A204.1 (cell line): ENCODE data around the gene TMEFF1.

Experiments
- FAIRE-seq: peaks from 2 replicates; lab custom pipeline; 2012; peaks lifted over from hg19 to GRCh38; lab: Jason Lieb, UNC

The TMEFF1 gene

DNA sequence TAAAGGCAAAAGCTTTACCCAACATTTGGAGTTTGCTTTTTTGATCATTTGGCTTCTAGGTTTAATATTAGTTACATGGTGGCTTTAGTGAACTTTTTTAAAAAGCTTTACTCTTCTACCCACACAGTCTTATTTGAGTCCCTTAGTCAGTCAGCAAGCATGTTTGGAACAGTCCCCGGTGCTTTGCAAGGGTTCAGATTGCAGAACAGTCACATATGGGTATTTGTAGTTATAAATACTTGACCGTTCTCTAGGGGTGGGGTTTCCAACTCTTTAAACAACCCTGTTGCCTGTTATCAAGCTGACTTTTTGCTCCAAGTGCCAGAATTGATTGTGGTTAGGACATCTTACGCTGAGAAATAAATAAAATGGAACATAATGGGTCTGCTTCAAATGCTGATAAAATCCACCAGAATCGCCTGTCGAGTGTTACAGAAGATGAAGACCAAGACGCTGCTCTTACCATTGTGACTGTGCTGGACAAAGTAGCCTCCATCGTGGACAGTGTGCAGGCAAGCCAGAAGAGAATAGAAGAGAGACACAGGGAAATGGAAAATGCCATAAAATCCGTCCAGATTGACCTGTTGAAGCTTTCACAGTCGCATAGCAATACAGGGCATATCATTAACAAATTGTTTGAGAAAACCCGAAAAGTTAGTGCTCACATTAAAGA, 105.0 kb downstream of the TMEFF1 start, which contains the start of gene CAVIN4:
TSS of gene CAVIN4 (plus strand) at position 304 of the 673 bp plus-strand sequence. CDS start at position 369, 65 bp downstream.
- no peak for FAIRE-seq

DNA sequence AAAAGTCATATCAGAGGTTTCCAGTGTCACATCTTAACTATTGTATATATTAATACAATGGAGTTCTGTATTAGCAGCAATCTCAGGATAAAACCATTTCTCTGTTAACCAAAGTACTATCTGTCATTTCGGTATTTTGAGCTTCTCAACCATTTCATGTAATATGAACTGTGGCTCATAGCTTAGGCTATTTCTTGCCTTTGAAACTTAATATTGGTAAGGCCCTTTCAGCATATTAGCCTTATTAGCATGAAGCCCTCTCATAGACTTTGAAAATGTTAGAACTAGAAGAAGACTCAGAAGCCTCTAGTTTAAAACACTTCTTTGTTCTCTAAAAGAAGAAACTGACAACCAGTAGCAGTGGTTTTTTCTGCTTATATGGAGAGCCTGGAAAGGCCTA, 105.7 kb downstream of the TMEFF1 start:
- no peak for FAIRE-seq

DNA sequence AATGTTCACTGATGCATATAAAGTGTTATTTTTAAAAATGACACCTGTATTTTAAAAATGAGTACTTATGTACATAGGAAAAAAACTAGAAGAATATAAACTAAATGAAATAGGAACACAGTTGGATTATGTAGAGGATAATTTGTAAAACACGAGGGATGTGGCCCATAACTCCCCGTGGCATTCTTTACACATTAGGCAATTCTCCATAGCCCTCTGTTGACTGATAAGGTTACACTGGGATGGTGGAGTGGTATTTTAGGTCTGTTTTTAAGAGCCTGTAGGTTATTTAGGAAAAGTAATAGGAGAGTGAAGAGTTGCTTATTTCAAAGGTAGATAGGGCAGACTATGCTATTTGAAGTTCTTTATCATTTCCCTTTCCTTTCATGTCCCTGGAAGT, 106.7 kb downstream of the TMEFF1 start:
- no peak for FAIRE-seq

DNA sequence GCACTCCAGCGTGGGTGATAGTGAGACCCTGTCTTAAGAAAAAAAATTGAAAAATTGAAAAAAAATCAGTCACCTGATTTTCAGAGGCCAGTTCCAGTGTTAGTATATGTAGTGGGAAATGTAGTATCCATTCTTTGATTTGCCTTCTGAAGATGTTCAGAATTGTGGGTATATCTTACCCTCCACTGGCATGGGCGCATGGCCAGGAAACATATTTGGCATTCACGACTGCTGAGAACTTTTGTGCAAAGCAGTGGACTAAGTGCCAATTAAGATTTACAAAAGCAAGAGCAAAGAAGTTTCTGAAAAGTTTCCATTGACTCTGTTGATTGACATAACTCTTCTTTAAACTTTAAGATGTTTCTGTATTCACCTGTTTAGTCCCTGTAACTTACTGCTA, 107.3 kb downstream of the TMEFF1 start:
- FAIRE-seq: no peak

DNA sequence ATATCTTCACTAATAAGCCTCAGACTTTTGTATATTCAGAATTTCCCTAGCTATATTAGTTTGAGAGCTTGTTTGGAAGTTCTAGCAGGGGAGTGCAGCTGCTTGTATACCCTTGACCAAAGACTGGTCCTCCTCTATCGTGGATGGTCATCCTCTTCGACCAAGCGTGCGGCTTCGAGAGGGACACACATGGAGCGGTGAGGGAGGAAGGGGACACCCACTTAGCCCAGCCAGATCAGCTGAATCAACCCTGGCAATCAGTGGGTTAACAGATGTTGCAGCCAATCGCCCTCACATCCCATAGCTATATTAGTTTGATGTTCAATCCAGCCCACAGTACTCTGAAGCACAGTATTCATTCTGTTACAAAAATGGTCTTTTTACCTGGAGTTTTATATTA, 108.1 kb downstream of the TMEFF1 start:
- no peak for FAIRE-seq

DNA sequence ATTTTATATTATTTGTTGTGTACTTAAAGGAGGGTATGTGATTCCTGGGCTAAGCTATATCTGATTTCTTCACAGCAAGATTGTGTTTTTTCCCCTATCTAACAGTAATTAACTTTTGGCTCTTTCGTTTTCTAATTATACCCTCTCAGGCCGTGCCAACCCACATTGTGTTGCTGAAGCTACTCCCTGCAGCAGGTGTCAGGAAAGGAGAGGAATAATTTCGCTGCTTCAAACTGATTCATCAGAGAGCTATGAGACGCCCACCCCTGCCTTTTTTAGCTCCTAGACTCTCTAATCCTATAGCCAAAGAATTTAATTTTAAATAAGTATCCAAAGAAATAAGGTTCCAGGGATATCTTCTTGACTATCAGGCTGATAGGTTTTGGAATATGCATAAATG, 108.7 kb downstream of the TMEFF1 start:
- no peak for FAIRE-seq

DNA sequence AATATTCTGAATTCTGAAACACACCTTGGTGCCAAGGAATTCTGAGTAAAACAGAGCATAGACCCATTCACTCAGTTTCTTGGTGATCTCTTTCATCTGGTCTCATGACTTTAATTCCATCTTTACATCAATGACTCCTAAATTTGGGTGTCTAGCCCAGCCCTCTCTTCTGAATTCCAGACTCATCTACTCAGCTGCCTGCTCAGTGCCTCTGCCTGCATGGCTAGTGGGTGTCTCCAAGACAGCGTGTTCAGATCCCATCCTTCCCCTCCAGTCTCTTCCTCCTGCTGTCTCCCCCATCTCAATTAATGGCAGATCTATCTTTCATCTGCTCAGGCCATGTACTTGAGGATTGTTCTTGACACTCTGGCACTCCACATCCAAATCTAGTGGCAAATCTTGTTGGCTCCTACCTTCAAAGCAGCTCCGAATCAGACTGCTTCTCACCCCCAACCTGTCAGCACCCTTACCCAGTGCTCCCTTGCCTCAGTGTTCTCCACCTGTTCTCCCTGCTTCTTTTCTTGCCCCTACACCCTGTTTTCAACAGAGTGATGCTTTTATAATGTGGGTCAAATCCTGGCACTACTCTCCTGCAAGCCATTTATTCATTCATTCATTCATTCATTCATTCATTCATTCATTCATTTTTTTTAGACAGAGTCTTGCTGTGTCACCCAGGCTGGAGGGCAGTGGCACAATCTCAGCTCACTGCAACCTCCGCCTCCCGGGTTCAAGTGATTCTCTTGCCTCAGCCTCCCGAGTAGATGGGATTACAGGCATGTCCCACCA, 110.3 kb downstream of the TMEFF1 start:
- no peak for FAIRE-seq

DNA sequence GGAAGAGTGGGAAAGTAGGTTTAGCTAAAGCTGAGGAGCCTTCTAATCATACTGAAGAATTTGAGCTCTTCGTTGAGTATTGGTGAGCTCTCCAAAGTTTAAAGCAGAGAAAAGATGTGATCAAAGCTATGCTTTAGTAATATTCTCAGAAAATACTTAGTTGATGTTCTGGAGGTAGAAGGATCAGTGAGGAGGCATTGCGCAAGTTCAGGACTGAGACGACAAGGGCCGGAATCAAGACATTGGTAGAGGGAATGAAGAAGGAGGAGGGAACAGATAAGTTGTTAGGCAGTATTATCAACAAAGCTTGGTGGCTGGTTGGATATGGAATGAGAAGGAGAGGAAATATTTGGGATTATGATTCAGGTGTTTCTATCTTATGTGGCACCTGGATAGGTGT, 112.0 kb downstream of the TMEFF1 start:
- FAIRE-seq: no peak

DNA sequence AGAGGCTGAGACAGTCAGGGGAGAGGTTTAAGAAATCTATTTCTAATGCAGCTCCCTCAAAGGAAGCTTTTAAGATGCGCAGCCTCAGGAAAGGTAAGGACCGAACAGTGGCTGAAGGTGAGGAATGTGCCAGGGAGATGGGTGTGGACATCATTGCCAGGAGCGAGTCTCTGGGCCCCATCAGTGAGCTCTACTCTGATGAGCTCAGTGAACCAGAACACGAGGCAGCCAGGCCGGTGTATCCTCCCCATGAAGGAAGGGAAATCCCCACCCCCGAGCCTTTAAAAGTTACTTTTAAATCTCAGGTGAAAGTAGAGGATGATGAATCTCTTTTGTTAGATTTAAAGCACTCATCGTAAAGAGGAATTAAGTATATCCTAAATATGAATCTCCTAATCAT, 113.1 kb downstream of the TMEFF1 start:
- FAIRE-seq: no peak

DNA sequence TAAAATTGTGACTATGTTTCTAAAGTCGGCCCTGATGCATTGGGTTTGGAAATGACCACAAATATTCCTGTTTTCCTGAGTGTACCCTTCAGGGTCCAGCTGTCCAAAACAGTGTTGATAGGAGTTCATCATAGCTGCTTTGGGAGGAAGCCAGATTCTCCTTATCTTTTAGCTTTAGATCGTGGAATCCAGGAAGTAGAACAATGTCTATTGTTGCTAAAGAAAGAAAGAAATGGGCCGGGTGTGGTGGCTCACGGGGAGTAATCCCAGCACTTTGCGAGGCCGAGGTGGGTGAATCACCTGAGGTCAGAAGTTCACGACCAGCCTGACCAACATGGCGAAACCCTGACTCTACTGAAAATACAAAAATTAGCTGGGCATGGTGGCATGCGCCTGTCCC, 114.4 kb downstream of the TMEFF1 start:
- no peak for FAIRE-seq

DNA sequence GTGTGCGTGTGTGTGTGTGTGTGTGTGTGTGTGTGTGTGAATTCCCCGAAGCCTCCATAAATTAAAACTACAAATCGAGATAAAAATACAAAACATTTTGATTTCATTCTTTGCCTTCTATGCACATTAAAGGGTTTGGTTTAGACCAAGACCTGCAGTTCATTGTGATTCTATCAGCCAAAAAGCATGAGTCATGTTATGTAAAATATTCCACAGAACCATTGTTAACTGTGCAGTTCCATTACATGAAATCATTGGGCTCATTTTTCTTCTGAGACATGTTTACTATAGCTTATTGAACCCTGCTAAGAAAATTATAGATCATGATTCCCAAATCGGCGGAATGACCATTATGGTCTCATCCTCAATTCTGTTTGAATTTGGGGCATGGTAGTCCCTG, 116.6 kb downstream of the TMEFF1 start:
- FAIRE-seq: no peak

DNA sequence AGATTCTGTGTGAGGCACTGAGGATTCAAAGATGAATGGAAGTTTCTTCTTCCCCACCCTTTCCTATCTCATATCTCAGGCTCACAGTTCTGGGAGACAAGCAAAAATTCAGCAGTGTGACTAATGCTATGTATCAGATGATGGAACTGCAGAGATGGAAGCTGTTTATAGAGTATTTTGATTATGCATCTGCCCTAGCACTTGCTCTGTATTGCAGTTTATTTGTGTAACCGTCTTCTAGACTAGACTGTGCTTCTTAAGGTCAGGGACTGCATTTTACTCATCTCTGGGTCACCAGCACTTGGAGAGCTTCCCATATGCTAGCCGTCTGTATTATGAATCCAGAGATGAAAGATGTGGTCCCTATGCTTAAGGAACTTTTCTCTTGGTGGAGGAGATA, 117.5 kb downstream of the TMEFF1 start:
- no peak for FAIRE-seq

DNA sequence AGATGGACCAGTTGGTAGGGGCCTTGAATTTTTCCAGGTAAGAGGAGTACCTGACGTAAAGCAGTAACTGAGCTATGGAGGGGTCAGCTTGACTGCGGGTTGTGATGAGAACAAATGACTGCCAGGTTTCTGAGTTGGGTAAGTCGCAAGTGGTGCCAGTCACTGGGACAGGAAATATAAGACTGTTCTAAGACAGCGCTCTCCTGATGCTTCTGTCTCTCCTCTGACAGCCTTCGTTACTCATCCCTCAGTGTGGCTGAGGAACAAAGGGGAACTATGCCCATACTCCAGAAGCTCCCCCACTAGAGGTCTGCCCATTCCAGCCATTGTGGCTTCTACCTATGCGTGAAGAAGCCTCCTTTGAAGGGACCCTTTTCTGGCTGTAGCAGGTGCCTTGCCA, 118.2 kb downstream of the TMEFF1 start:
- no peak for FAIRE-seq

DNA sequence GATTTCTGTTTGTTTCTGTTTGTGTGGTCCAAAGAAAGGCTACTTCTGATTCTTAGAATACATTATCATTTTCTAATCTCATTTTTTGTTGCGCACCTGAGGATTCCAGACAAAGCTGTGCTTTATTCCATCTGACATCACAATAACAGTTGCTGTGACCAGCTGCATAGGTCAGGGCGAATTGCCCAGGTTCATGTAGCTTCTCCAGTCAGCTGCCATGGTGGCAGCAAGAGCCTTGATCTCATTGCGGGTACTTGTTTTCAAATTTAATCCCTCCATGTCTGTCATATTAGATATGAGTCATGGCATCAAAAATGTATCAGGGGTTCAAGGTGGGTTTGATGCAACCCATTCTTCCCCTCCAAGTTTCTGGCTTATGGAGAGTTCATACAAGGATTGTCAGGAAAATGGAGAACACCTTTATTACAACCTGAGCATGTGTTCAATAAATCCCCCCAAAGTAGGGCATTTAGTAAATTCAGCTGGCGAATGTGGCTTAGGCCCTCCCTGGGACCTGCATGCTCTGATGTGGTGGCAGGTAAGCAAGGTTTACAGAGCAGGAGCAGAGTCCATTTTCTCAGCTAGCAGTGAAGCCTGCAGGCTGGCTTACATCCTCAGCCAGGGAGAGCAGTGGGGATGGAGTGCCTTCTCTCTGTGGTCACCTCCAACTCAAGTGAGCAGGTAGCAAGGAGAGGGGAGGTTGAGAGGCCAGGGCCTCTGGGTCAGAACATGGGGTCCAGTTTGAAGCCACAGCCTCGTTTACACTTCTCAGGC, 118.9 kb downstream of the TMEFF1 start:
- no peak for FAIRE-seq

DNA sequence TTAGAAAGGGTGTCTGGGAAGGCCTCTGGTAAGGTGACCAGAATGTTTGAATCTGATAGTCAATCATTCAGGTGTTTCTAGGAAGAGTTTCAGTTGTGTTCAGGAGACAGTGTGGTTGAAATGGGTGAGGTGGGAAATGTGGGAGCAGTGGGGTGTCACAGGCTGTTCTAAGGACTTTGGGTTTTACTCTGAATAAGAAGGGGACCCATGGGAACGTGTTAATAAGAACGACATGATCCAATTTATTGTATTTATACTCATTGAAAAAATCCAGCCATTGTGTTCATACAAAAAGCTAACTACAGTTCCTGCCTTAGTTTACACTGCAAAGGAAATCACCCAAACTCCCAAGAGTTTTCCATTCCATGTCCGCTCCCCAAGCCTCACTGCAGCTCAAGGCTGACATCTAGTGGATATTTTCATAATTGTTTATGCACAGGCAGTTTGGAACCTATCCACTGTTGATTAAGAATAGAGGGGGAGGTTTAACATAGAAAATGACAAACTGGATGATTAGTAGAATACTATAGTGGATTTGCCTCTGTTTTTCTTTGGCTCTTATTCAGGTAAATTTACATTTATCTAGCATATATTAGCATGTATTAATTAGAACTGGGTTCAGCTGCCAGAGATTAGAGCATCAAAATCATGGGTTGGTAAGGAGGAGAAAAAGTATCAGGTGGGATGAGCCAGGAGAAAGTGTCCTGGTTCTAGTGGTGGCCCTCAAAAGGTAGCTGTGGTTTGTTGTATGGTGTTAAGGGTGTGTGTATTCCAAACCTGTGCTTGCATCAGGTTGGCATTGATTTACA, 122.6 kb downstream of the TMEFF1 start:
- FAIRE-seq: peak; percentile 97

DNA sequence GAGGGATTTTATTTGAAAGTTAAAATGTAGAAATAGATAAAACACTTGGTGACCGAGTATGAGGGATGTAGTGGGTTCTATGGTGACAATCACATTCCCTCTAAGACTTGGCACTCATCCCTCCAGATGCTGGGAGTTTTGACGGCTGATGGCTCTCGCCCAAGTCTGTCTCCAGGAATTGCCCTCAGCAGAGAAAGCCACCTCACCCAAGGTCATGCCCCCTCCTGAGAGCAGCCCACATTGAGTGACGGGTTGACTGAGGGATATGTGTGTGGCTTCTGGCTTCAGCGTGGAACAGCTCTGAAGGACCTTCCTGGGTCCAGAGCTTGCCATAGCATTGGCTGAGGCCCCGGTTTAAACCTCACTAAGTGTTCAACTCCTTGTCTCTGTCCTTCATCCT, 124.3 kb downstream of the TMEFF1 start:
- no peak for FAIRE-seq

DNA sequence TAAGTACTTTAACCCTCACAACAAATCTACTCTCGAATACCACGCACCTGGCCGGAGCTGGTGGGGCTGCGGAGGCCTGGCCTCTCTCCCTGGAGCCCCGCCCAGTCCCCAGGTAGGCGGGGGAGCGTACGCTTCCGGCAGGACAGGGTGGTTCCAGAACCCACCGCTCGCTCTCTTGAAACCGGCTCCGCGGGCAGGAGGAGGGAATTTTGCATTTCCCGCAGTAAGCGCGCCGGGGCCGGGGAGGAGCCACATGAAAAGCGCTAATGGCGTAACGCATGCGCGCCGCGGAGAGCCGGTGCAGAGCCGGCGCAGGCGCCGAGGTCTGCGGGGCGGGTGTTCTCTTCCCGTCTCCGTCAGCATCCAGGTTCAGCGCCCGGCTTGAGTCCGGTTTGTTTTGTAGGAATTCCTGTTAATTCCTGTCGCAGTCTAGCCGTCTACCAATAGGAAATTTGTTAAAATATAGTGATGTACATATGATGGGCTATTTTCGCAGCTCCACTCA, 125.7 kb downstream of the TMEFF1 start:
- no peak for FAIRE-seq

DNA sequence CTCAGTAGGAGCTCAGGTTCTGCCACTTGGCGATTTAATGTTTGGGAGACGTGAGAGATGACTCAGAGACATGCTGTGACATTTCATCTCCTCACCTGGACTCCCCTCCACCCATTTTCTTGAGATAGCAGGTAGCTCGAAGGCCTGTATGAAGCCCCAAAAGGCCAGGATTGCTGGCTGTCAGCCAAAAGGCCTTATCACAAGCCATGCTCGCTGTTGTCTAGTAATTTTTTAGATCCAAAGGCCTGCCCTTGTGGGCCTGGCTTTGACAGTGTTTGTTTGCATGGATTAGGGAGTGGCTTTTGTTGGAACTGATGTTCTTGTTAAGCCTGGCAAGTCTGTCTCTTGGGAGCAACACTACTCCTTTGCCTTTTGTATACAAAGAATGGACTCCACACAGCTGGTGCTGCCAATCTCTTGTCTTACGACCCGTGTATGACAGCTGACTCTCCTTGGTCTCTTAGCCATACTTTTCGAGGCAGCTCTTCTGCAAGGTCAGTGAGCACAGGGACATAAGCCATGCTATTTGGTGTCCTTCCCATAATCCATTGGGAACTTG, 127.7 kb downstream of the TMEFF1 start:
- FAIRE-seq: no peak

DNA sequence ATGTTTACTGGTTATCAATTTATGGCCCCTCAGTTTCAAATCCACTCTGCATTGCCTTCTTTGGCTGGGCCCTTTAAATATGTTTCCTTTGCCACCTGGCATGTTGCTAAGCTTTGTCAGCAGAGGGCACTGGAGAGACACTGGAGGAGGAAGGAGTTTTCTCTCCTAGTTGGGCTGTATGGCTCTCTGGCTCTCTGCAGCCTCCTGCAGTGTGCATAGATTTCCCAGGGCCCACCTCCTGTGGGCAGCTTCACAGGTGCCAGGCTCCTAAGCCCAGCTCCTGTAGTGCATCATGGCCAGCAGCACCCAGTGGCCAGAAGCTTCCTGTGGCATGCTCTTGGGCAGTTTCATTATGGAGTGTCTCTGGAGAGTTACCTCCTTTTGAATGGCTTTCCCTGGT, 128.3 kb downstream of the TMEFF1 start:
- FAIRE-seq: no peak

DNA sequence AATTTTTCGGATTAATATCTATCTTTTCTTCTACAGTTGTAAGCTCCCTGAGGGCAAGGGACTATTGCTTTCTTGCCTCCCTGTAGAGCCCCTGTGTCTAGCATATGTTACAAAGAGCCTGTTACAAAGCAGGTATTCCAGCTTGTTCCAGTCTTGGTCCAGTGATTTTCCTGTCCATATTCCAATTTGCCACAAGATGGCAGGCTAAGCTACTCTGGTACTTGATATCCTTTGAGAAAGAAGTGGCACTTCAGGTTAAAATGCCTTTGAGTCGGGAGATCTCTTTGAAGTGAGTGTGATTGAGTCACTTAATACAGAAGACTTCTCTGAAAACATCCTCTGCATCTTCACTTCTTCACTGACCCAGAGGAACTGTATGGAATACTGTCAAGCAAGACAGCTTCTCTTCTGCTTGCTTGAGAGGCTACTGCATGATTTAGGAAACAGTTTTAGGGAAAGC, 129.4 kb downstream of the TMEFF1 start:
- peak; percentile 32 for FAIRE-seq

DNA sequence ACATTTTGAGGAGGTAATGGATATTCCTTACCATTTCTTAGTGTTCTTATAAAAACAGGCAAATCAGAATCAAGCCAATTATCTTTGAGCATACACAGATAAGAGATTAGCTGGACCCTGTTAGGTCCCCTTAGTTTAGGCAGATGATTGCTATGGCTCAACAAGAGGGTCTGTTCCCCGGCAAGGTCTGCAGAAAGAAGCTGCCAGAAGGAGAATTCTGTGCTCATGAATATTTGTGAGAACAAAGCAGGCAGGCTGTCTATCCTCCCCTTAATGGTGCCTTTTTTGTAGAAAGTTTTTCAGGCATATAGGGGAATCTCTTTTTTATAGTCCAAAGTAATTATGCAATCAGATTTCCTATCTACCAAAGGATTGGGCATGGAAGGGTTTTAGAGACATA, 132.5 kb downstream of the TMEFF1 start:
- no peak for FAIRE-seq

DNA sequence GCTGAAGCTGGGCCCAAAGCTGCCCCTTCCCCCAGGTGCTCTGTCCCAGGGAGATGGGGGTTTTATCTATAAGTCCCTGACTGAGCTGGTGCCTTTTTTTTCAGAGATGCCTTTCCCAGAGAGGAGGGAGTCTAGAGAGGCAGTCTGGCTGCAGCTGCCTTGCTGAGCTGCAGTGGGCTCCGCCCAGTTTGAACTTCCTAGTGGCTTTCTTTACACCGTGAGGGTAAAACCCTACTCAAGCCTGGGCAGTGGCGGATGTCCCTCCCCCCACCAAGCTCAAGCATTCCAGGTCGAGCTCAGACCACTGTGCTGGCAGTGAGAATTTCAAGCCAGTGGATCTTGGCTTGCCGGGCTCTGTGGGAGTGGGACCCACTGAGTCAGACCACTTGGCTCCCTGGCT, 146.2 kb downstream of the TMEFF1 start:
- no peak for FAIRE-seq
